ENCODE results near the gene HBS1L.
A peak's percentile ranks its signal among the peaks of the same experiment; 100 is the strongest.

Gene HBS1L

GRCh38 chr6:135036731-135037420 is 17.7 kb downstream of the HBS1L start:
- no peak for DNase-seq (ENCODE audit: low spot score)

GRCh38 chr6:135033238-135033637 is 21.4 kb downstream of the HBS1L start:
- no peak for DNase-seq (ENCODE audit: low spot score)

GRCh38 chr6:135030532-135031178 is 24.0 kb downstream of the HBS1L start:
- no peak for DNase-seq (ENCODE audit: low spot score)

- peak; percentile 35 for DNase-seq (ENCODE audit: low spot score)
Measured at GRCh38 chr6:135030056-135030473, 24.6 kb downstream of the HBS1L start.

- no peak for DNase-seq (ENCODE audit: low spot score)
Measured at GRCh38 chr6:135025775-135026174, 28.8 kb downstream of the HBS1L start.

GRCh38 chr6:135025175-135025574 is 29.4 kb downstream of the HBS1L start:
- no peak for DNase-seq (ENCODE audit: low spot score)

- DNase-seq (ENCODE audit: low spot score) = peak; percentile 11
Measured at GRCh38 chr6:135022050-135022697, 32.4 kb downstream of the HBS1L start.

GRCh38 chr6:135021310-135022049 is 33.1 kb downstream of the HBS1L start:
- DNase-seq (ENCODE audit: low spot score) = no peak

- DNase-seq (ENCODE audit: low spot score) = no peak
Measured at GRCh38 chr6:135018941-135019340, 35.7 kb downstream of the HBS1L start.

GRCh38 chr6:135018052-135018451 is 36.6 kb downstream of the HBS1L start:
- DNase-seq (ENCODE audit: low spot score) = peak; percentile 42

GRCh38 chr6:135014353-135014832 is 40.2 kb downstream of the HBS1L start:
- peak; percentile 66 for DNase-seq (ENCODE audit: low spot score)

- no peak for DNase-seq (ENCODE audit: low spot score)
Measured at GRCh38 chr6:135013211-135013610, 41.4 kb downstream of the HBS1L start.

GRCh38 chr6:135012764-135013163 is 41.9 kb downstream of the HBS1L start:
- peak; percentile 15 for DNase-seq (ENCODE audit: low spot score)

GRCh38 chr6:135012349-135012748 is 42.3 kb downstream of the HBS1L start:
- no peak for DNase-seq (ENCODE audit: low spot score)

GRCh38 chr6:135008941-135009290 is 45.7 kb downstream of the HBS1L start:
- DNase-seq (ENCODE audit: low spot score) = no peak

- DNase-seq (ENCODE audit: low spot score) = no peak
Measured at GRCh38 chr6:135008072-135008940, 46.3 kb downstream of the HBS1L start.

GRCh38 chr6:135006386-135006914 is 48.2 kb downstream of the HBS1L start:
- DNase-seq (ENCODE audit: low spot score) = no peak

GRCh38 chr6:135004399-135004798 is 50.2 kb downstream of the HBS1L start:
- no peak for DNase-seq (ENCODE audit: low spot score)

GRCh38 chr6:135002974-135003703 is 51.5 kb downstream of the HBS1L start:
- no peak for DNase-seq (ENCODE audit: low spot score)

GRCh38 chr6:135002229-135002844 is 52.3 kb downstream of the HBS1L start:
- DNase-seq (ENCODE audit: low spot score) = peak; percentile 42
